22Rv1 (cell line): Measurements from ENCODE around the gene EEIG2.
"Not testable (repeated sequence)": the region's sequence is repeated elsewhere in the genome, so short reads cannot be mapped to it uniquely, and the experiment has no call there.

Experiments
- H3K27ac ChIP-seq: fragments of 450-650 bp; 2 replicates; pipeline ENCODE4 v1.5.1; 2017
- CTCF ChIP-seq: fragments of 450-650 bp; IDR thresholded peaks from 2 replicates; pipeline ENCODE4 v1.5.1; 2017; ENCODE audit warnings: mild to moderate bottlenecking
- ZFX ChIP-seq: fragments of 450-650 bp; IDR thresholded peaks from 2 replicates; pipeline ENCODE4 v1.6.1; 2017; ENCODE audit warnings: antibody characterized with exemption, borderline replicate concordance

EEIG2 gene

GRCh38 chr1:108537976-108538375, 21.9 kb upstream of the EEIG2 start:
- TF ChIP-seq CTCF (no peak), ZFX (no peak)

GRCh38 chr1:108540977-108541376, 18.9 kb upstream of the EEIG2 start:
- no peak overlapping the region for H3K27ac ChIP-seq
- no peak for TF ChIP-seq ZFX
- TF ChIP-seq CTCF = no peak

More at GRCh38 chr1:108537976-108538375, 21.9 kb upstream of the EEIG2 start:
- no peak overlapping the region for H3K27ac ChIP-seq

GRCh38 chr1:108541861-108542260, 18.0 kb upstream of the EEIG2 start:
- no peak for TF ChIP-seq ZFX
- TF ChIP-seq CTCF = no peak
- no peak overlapping the region for H3K27ac ChIP-seq

- not testable (repeated sequence) for H3K27ac ChIP-seq
These were observed 12.4 kb upstream of the EEIG2 start for GRCh38 chr1:108547493-108547892.

GRCh38 chr1:108551137-108551862, 8.6 kb upstream of the EEIG2 start:
- no peak for TF ChIP-seq CTCF
- no peak for TF ChIP-seq ZFX
- H3K27ac ChIP-seq = no peak overlapping the region

GRCh38 chr1:108553905-108554304, 6.0 kb upstream of the EEIG2 start:
- no peak overlapping the region for H3K27ac ChIP-seq
- no peak for TF ChIP-seq CTCF
- no peak for TF ChIP-seq ZFX

- no peak for TF ChIP-seq ZFX
- no peak for TF ChIP-seq CTCF
- H3K27ac ChIP-seq = no peak overlapping the region
These were observed 5.0 kb upstream of the EEIG2 start for GRCh38 chr1:108554682-108555427.

- H3K27ac ChIP-seq = no peak overlapping the region
- no peak for TF ChIP-seq CTCF
- TF ChIP-seq ZFX = no peak
These were observed 3.8 kb upstream of the EEIG2 start for GRCh38 chr1:108556066-108556465.
